Stimulated activated CD8-positive, alpha-beta memory T cell treated with anti-CD3 and anti-CD28 coated beads, Interleukin-2, amount 100 ng/mL, for 1 hour (primary cell): ENCODE results near the gene NPR3.

ENCODE experiments used
- DNase-seq, 2 donors: peaks; one replicate each; pipeline ENCODE4 v3.0.0-alpha.2; 2020; ENCODE audit warnings: low read depth in 2 of 2

Gene NPR3

GRCh38 chr5:32805971-32806638 is 95.0 kb downstream of the NPR3 start:
- DNase-seq, result no peak

GRCh38 chr5:32808783-32809182 is 97.7 kb downstream of the NPR3 start:
- no peak for DNase-seq

- no peak for DNase-seq
Measured at GRCh38 chr5:32810804-32811203, 99.7 kb downstream of the NPR3 start.

- DNase-seq, result no peak
Measured at GRCh38 chr5:32812399-32812798, 101.3 kb downstream of the NPR3 start.

- DNase-seq, result no peak
Measured at GRCh38 chr5:32814141-32814540, 103.0 kb downstream of the NPR3 start.

GRCh38 chr5:32814620-32815019 is 103.5 kb downstream of the NPR3 start:
- DNase-seq, result no peak

GRCh38 chr5:32827981-32828380 is 116.9 kb downstream of the NPR3 start:
- no peak for DNase-seq

GRCh38 chr5:32828492-32828891 is 117.4 kb downstream of the NPR3 start:
- DNase-seq, result no peak

- DNase-seq, result no peak
Measured at GRCh38 chr5:32831624-32832023, 120.5 kb downstream of the NPR3 start.

GRCh38 chr5:32833127-32833526 is 122.0 kb downstream of the NPR3 start:
- DNase-seq, result no peak

- no peak for DNase-seq
Measured at GRCh38 chr5:32833663-32834062, 122.5 kb downstream of the NPR3 start.

- DNase-seq, result no peak
Measured at GRCh38 chr5:32834251-32834650, 123.1 kb downstream of the NPR3 start.

- DNase-seq, result no peak
Measured at GRCh38 chr5:32836176-32836575, 125.1 kb downstream of the NPR3 start.

GRCh38 chr5:32837211-32837610 is 126.1 kb downstream of the NPR3 start:
- no peak for DNase-seq

- DNase-seq, result no peak
Measured at GRCh38 chr5:32839106-32839505, 128.0 kb downstream of the NPR3 start.

GRCh38 chr5:32840606-32841005 is 129.5 kb downstream of the NPR3 start:
- no peak for DNase-seq
